ENCODE data around the gene AKAP6. TPM values are rescaled to one million over a fixed set of nuclear protein-coding genes. Genes with fewer than 3 reads are reported as not detected.

The AKAP6 gene
- total and polyA plus RNA-seq, 10 of the 15 experiments (the other 5 are each of a cell fraction or from before 2014, with no cell fraction given), result 0.35 to 5.9 (median 2.2) TPM

DNA sequence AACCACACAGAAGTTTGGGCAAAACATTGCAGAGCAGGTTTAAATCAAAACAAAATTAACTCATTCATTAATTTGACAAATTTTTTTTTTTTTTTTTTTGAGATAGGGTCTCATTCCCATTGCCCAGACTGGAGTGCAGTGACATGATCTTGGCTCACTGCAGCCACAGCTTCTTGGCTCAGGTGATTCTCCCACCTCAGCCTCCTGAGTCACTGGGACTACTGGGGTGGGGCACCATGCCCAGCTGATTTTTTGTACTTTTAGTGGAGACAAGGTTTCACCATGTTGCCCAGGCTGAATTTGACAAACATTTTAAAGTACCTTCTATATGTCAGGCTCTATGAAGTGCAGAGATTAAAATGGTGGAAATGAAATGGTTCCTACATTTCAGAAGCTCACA is 352.5 kb downstream of the AKAP6 start (continued):
- TF ChIP-seq, protein P1, sequence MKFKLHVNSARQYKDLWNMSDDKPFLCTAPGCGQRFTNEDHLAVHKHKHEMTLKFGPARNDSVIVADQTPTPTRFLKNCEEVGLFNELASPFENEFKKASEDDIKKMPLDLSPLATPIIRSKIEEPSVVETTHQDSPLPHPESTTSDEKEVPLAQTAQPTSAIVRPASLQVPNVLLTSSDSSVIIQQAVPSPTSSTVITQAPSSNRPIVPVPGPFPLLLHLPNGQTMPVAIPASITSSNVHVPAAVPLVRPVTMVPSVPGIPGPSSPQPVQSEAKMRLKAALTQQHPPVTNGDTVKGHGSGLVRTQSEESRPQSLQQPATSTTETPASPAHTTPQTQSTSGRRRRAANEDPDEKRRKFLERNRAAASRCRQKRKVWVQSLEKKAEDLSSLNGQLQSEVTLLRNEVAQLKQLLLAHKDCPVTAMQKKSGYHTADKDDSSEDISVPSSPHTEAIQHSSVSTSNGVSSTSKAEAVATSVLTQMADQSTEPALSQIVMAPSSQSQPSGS (IDR thresholded peaks at IDR 0.05; ENCODE audit: low read length), result no peak
- TF ChIP-seq TCF12 (IDR thresholded peaks at IDR 0.05; ENCODE audit: low read depth, low read length) (no peak), TCF3 (IDR thresholded peaks at IDR 0.05; ENCODE audit: borderline replicate concordance, insufficient read depth, low read depth, low read length) (no peak), CBX3 (IDR thresholded peaks at IDR 0.05; ENCODE audit: borderline replicate concordance, low read depth) (no peak), RBBP5 (conservative IDR thresholded peaks at IDR 0.05) (no peak), ZNF622 (IDR thresholded peaks at IDR 0.05) (no peak), MTA2 (IDR thresholded peaks at IDR 0.05; ENCODE audit: low read depth) (no peak), RAD51 (IDR thresholded peaks at IDR 0.05) (no peak)
- TF ChIP-seq, protein P2, sequence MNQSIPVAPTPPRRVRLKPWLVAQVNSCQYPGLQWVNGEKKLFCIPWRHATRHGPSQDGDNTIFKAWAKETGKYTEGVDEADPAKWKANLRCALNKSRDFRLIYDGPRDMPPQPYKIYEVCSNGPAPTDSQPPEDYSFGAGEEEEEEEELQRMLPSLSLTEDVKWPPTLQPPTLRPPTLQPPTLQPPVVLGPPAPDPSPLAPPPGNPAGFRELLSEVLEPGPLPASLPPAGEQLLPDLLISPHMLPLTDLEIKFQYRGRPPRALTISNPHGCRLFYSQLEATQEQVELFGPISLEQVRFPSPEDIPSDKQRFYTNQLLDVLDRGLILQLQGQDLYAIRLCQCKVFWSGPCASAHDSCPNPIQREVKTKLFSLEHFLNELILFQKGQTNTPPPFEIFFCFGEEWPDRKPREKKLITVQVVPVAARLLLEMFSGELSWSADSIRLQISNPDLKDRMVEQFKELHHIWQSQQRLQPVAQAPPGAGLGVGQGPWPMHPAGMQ (IDR thresholded peaks at IDR 0.05; ENCODE audit: borderline replicate concordance), result no peak
- TF ChIP-seq, protein P3, sequence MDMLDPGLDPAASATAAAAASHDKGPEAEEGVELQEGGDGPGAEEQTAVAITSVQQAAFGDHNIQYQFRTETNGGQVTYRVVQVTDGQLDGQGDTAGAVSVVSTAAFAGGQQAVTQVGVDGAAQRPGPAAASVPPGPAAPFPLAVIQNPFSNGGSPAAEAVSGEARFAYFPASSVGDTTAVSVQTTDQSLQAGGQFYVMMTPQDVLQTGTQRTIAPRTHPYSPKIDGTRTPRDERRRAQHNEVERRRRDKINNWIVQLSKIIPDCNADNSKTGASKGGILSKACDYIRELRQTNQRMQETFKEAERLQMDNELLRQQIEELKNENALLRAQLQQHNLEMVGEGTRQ (IDR thresholded peaks at IDR 0.05; ENCODE audit: borderline replicate concordance, low read depth, low read length), result no peak
- TF ChIP-seq, protein P4, sequence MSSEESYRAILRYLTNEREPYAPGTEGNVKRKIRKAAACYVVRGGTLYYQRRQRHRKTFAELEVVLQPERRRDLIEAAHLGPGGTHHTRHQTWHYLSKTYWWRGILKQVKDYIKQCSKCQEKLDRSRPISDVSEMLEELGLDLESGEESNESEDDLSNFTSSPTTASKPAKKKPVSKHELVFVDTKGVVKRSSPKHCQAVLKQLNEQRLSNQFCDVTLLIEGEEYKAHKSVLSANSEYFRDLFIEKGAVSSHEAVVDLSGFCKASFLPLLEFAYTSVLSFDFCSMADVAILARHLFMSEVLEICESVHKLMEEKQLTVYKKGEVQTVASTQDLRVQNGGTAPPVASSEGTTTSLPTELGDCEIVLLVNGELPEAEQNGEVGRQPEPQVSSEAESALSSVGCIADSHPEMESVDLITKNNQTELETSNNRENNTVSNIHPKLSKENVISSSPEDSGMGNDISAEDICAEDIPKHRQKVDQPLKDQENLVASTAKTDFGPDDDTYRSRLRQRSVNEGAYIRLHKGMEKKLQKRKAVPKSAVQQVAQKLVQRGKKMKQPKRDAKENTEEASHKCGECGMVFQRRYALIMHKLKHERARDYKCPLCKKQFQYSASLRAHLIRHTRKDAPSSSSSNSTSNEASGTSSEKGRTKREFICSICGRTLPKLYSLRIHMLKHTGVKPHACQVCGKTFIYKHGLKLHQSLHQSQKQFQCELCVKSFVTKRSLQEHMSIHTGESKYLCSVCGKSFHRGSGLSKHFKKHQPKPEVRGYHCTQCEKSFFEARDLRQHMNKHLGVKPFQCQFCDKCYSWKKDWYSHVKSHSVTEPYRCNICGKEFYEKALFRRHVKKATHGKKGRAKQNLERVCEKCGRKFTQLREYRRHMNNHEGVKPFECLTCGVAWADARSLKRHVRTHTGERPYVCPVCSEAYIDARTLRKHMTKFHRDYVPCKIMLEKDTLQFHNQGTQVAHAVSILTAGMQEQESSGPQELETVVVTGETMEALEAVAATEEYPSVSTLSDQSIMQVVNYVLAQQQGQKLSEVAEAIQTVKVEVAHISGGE (CRISPR knock-in tag; IDR thresholded peaks at IDR 0.05), result no peak
- TF ChIP-seq, protein P5, sequence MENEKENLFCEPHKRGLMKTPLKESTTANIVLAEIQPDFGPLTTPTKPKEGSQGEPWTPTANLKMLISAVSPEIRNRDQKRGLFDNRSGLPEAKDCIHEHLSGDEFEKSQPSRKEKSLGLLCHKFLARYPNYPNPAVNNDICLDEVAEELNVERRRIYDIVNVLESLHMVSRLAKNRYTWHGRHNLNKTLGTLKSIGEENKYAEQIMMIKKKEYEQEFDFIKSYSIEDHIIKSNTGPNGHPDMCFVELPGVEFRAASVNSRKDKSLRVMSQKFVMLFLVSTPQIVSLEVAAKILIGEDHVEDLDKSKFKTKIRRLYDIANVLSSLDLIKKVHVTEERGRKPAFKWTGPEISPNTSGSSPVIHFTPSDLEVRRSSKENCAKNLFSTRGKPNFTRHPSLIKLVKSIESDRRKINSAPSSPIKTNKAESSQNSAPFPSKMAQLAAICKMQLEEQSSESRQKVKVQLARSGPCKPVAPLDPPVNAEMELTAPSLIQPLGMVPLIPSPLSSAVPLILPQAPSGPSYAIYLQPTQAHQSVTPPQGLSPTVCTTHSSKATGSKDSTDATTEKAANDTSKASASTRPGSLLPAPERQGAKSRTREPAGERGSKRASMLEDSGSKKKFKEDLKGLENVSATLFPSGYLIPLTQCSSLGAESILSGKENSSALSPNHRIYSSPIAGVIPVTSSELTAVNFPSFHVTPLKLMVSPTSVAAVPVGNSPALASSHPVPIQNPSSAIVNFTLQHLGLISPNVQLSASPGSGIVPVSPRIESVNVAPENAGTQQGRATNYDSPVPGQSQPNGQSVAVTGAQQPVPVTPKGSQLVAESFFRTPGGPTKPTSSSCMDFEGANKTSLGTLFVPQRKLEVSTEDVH (IDR thresholded peaks at IDR 0.05; ENCODE audit: low read depth, partially characterized antibody), result no peak
